Smooth muscle cell (in vitro differentiated cells): ENCODE results near the gene MNX1. TPM values are rescaled to one million over a fixed set of nuclear protein-coding genes. Genes with fewer than 3 reads are reported as not detected.

Source experiments
- DNase-seq: peaks from one replicate; lab custom pipeline; 2025; ENCODE audit not compliant: unreplicated experiment; lab: John Stamatoyannopoulos, UW
- H2AFZ ChIP-seq: fragments of 200-600 bp; sonication (generic); 2 replicates; pipeline ENCODE4 v1.6.0; 2016; ENCODE audit warnings: antibody characterized with exemption, low read depth, mild to moderate bottlenecking
- H3F3A ChIP-seq: fragments of 200-600 bp; sonication (generic); 2 replicates; pipeline ENCODE4 v1.6.0; 2017; ENCODE audit warnings: antibody characterized with exemption, low read depth
- H3K27ac ChIP-seq: fragments of 200-600 bp; sonication (generic); 2 replicates; pipeline ENCODE4 v1.5.1; 2016; ENCODE audit warnings: low read depth, mild to moderate bottlenecking
- H3K27me3 ChIP-seq: fragments of 200-600 bp; sonication (generic); 2 replicates; pipeline ENCODE4 v1.6.1; 2016; ENCODE audit warnings: low read depth, mild to moderate bottlenecking
- H3K36me3 ChIP-seq: fragments of 200-600 bp; sonication (generic); 2 replicates; pipeline ENCODE4 v1.5.1; 2016; ENCODE audit warnings: low read depth
- H3K4me1 ChIP-seq: fragments of 200-600 bp; sonication (generic); 2 replicates; pipeline ENCODE4 v1.5.1; 2016; ENCODE audit warnings: low read depth
- H3K4me2 ChIP-seq: fragments of 200-600 bp; sonication (generic); 2 replicates; pipeline ENCODE4 v1.6.0; 2016; ENCODE audit warnings: mild to moderate bottlenecking
- H3K4me3 ChIP-seq: fragments of 200-600 bp; sonication (generic); 2 replicates; pipeline ENCODE4 v1.5.1; 2016; ENCODE audit warnings: mild to moderate bottlenecking
- H3K79me2 ChIP-seq: fragments of 200-600 bp; sonication (generic); 2 replicates; pipeline ENCODE4 v1.6.0; 2016; ENCODE audit warnings: low read depth, mild to moderate bottlenecking
- H3K9ac ChIP-seq: fragments of 200-600 bp; sonication (generic); 2 replicates; pipeline ENCODE4 v1.6.0; 2016; ENCODE audit warnings: low read depth
- H3K9me3 ChIP-seq: fragments of 200-600 bp; sonication (generic); replicated peaks from 2 replicates; pipeline ENCODE4 v1.5.1; 2016; ENCODE audit warnings: low read depth
- H4K20me1 ChIP-seq: fragments of 200-600 bp; sonication (generic); 2 replicates; pipeline ENCODE4 v1.6.0; 2016; ENCODE audit warnings: low read depth
- CTCF ChIP-seq: fragments of 200-600 bp; sonication (generic); IDR thresholded peaks from 2 replicates; pipeline ENCODE4 v1.5.1; 2017; ENCODE audit warnings: borderline replicate concordance, mild to moderate bottlenecking, antibody characterized with exemption; ENCODE audit not compliant: insufficient read depth, poor library complexity, severe bottlenecking
- WGBS: methylation state at CpG from one replicate; pipeline ENCODE4 v1.1.7; 2016; ENCODE audit warnings: low lambda C conversion rate; 5-methylcytosine and 5-hydroxymethylcytosine counted together
- polyA plus RNA-seq: library from polyadenylated mRNA; unstranded; fragments of >200 nt; fragmentation: Nextera tagmentation; extraction: Ambion mirVana; gene quantifications from 2 replicates; pipeline ENCODE4 v1.2.1, GENCODE V29; 2016
- total RNA-seq: library from RNA; depleted of rRNA; stranded (reverse); fragments of >200 nt; gene quantifications from 2 replicates; pipeline ENCODE4 v1.2.3, GENCODE V29; 2014

MNX1 gene
- total and polyA plus RNA-seq, 2 experiments from 2014 or later = not detected

GRCh38 chr7:157056957-157057902 lies 46.8 kb upstream of the MNX1 start:
- Histone ChIP-seq H3K27me3 (peaks cover 5% of the 10 kb centered on the region), H3K79me2 (no peaks in the 10 kb centered on the region), H3K9ac (no peak overlapping the region), H3K4me3 (no peak overlapping the region), H3K4me1 (no peaks in the 10 kb centered on the region), H3K4me2 (no peak overlapping the region), H2AFZ (no peak overlapping the region), H3F3A (no peaks in the 10 kb centered on the region), H3K36me3 (no peaks in the 10 kb centered on the region), H3K27ac (no peak overlapping the region), H3K9me3 (no peaks in the 10 kb centered on the region), H4K20me1 (no peaks in the 10 kb centered on the region)
- no peak for TF ChIP-seq CTCF
- WGBS = 86% methylated on average over 16 of the region's 16 CpGs
- no peak for DNase-seq

DNA sequence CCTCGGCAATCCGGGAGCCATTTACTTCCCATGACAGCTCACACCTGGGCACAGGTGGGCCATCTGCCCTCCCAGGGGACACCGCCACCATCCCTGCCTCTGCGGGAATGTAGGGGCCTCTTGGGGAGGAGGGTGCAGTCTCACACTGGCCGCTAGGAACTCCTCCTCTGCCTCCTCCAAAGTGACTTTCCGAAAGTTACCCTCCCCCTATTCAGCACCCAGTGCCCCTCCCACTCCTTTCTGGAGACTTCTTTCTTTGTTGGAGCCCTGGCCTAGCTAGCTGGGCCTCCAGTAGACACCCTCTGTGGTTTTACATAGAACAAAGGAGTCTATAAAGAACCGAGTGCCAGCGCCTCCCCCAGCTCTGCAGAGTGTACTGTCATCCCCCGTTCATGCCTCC lies 45.8 kb upstream of the MNX1 start:
- TF ChIP-seq CTCF = no peak
- H4K20me1 ChIP-seq = no peaks in the 10 kb centered on the region
- DNase-seq = no peak
- H3K9ac ChIP-seq = no peak overlapping the region
- no peak overlapping the region for H3K27ac ChIP-seq
- no peak overlapping the region for H2AFZ ChIP-seq
- no peaks in the 10 kb centered on the region for H3K36me3 ChIP-seq
- no peak overlapping the region for H3K4me2 ChIP-seq
- WGBS = 86% methylated on average over 9 of the region's 9 CpGs
- no peaks in the 10 kb centered on the region for H3K4me1 ChIP-seq
- no peaks in the 10 kb centered on the region for H3K79me2 ChIP-seq
- no peaks in the 10 kb centered on the region for H3K9me3 ChIP-seq
- no peaks in the 10 kb centered on the region for H3F3A ChIP-seq
- H3K27me3 ChIP-seq = peaks cover 5% of the 10 kb centered on the region
- H3K4me3 ChIP-seq = no peak overlapping the region

DNA sequence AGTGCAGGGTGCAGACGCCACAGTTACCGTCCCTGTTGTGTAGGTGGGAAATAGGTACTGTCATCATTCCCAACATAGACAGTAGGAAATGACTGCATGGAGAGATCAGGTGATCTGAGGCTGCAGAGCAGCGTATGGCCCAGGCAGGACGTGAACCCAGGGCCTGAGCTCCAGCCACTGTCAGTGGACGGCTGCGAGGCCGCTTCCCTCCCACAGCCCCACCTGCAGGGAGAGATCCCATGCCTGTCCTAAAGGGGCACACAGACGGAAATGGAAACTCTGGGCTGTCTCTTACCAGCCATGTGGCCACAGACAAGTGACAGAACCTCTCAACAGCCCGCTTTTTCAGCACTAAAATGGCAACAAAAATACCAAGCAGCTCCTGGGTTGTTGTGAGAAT lies 44.5 kb upstream of the MNX1 start:
- H3F3A ChIP-seq = no peaks in the 10 kb centered on the region
- H3K27ac ChIP-seq = no peak overlapping the region
- H4K20me1 ChIP-seq = no peaks in the 10 kb centered on the region
- 87% methylated on average over 9 of the region's 9 CpGs for WGBS
- no peak overlapping the region for H3K4me3 ChIP-seq
- no peaks in the 10 kb centered on the region for H3K9me3 ChIP-seq
- no peak for DNase-seq
- H3K36me3 ChIP-seq = no peaks in the 10 kb centered on the region
- H3K9ac ChIP-seq = no peak overlapping the region
- H3K27me3 ChIP-seq = peaks cover 5% of the 10 kb centered on the region
- H2AFZ ChIP-seq = no peak overlapping the region
- H3K79me2 ChIP-seq = no peaks in the 10 kb centered on the region
- H3K4me1 ChIP-seq = no peaks in the 10 kb centered on the region
- no peak overlapping the region for H3K4me2 ChIP-seq
- no peak for TF ChIP-seq CTCF
